HG03439 (cell line): Measurements from ENCODE around the gene USP40.

Experiments
- ATAC-seq: cut with Tn5 transposase; IDR thresholded peaks from one replicate; pipeline ENCODE4 v1.9.1; 2021; ENCODE audit warnings: mild to moderate bottlenecking, moderate library complexity; ENCODE audit not compliant: unreplicated experiment

The USP40 gene

GRCh38 chr2:233433794-233434193, 132.8 kb downstream of the USP40 start:
- no peak for ATAC-seq

- ATAC-seq: no peak
Measured at GRCh38 chr2:233433029-233433428, 133.6 kb downstream of the USP40 start.

GRCh38 chr2:233430651-233431050, 135.9 kb downstream of the USP40 start:
- no peak for ATAC-seq

GRCh38 chr2:233430081-233430480, 136.5 kb downstream of the USP40 start:
- ATAC-seq: no peak

- ATAC-seq: no peak
Measured at GRCh38 chr2:233429175-233429897, 137.2 kb downstream of the USP40 start.

GRCh38 chr2:233428438-233428837, 138.1 kb downstream of the USP40 start:
- no peak for ATAC-seq

- ATAC-seq: no peak
Measured at GRCh38 chr2:233428008-233428407, 138.6 kb downstream of the USP40 start.

GRCh38 chr2:233426619-233427342, 139.8 kb downstream of the USP40 start:
- no peak for ATAC-seq
